Stimulated activated CD8-positive, alpha-beta memory T cell treated with anti-CD3 and anti-CD28 coated beads, Interleukin-12 subunit alpha, Interleukin-12 subunit beta, amount 100 ng/mL, for 1 hour (primary cell): Measurements from ENCODE around the gene CTNNA3.
A peak's percentile ranks its signal among the peaks of the same experiment; 100 is the strongest.
"Not testable (repeated sequence)": the region's sequence is repeated elsewhere in the genome, so short reads cannot be mapped to it uniquely, and the experiment has no call there.

ENCODE experiments used
- DNase-seq: peaks from one replicate; pipeline ENCODE4 v3.0.0-alpha.2; 2020; ENCODE audit warnings: low read depth

The CTNNA3 gene

GRCh38 chr10:67602268-67602950 lies 93.6 kb downstream of the CTNNA3 start:
- DNase-seq, result no peak

GRCh38 chr10:67599597-67599996 lies 96.4 kb downstream of the CTNNA3 start:
- no peak for DNase-seq

DNA sequence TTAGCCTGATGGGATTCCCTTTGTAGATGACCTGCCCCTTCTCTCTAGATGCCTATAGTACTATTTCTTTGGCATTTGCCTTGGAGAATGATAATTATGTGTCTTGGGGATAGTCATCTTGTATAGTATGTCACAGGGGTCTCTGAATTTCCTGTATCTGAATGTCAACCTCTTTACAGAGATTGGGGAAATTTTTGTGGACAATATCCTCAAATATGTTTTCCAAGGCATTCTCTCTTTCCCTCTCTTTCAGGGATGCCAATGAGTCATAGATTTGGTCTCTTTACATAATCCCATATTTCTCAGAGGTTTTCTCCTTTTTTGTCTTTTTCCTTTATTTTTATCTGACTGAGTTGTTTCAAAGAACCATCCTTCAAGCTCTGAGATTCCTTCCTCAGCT lies 99.4 kb downstream of the CTNNA3 start:
- no peak for DNase-seq

DNA sequence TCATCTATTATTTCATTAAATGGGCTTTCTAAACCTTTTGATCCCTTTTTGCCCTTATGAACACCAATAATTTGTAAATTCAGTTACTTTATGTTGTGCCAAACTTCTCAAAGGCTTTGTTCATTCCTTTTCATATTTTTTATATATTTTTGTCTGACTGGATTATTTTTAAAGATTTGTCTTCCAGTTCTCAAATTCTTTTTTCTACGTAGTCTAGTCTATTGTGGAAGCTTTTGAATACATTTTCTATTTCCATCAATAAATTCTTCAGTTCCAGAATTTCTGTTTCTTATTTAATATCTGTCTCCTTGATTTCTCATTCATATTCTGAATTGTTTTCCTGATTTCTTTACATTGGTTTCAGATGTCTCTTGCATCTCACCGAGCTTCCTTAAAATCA lies 108.2 kb downstream of the CTNNA3 start:
- DNase-seq, result no peak

GRCh38 chr10:67575532-67575931 lies 120.5 kb downstream of the CTNNA3 start:
- no peak for DNase-seq

- DNase-seq, result no peak
These were observed 122.5 kb downstream of the CTNNA3 start for GRCh38 chr10:67573484-67573883.

DNA sequence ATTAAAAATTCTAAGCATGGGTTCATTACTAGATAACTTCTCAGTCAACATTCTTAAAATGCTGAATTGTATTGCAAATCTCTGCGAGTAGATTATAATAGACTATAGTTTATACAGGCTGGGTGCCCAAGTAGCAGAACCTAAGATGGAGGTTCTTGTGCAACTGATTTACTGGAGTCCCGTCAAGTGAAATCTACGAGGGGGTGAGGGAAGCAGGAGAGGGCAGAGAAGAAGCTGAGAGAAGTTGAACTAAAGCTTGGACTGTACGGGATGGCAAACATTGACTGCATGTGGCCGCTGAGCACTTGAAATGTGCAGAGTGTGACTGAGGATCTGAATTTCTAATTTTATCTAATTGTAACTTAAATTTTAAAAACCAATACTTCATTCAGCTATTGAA lies 124.5 kb downstream of the CTNNA3 start:
- no peak for DNase-seq

DNA sequence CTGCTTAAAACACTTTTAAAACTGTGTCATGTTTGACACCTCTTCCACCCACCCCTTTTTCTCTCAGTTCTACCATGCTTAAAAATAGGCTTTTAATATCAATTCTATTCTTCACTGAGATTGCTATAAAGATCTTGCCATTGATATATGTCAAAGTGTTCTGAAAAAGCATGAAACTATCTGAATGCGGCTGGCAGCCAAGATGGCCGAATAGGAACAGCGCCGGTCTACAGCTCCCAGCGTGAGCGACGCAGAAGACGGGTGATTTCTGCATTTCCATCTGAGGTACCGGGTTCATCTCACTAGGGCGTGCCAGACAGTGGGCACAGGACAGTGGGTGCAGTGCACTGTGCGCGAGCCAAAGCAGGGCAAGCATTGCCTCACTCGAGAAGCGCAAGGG lies 137.7 kb downstream of the CTNNA3 start:
- DNase-seq, result not testable (repeated sequence)

- DNase-seq, result no peak
These were observed 142.7 kb downstream of the CTNNA3 start for GRCh38 chr10:67553254-67553653.

DNA sequence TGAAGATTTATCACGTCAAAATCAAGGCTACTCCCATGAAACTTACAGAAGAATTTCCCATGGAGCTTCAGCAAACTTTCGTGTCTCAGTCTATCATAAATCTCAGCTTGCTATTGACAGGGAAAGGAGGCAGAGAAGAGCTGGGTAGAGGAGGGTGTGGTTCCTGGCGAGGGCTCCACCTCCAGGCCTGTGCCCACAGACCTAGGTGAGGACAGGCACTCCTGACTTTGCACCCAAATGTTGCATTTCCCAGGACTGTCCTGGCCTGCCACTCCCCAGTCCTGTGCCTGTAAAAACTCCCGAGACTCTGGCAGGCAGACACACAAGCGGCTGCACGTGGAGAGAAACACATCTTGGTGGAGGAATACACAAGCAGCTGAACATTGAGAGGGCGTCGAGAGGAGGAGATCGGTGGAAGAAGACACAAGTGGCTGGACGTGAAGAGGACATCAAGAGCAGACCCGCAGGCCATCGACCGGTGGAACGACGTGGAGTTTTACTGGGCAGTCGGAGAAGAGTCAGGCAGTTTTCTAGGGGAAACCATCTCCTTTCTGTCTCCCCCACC lies 145.1 kb downstream of the CTNNA3 start:
- no peak for DNase-seq

- no peak for DNase-seq
These were observed 145.9 kb downstream of the CTNNA3 start for GRCh38 chr10:67550046-67550445.

DNA sequence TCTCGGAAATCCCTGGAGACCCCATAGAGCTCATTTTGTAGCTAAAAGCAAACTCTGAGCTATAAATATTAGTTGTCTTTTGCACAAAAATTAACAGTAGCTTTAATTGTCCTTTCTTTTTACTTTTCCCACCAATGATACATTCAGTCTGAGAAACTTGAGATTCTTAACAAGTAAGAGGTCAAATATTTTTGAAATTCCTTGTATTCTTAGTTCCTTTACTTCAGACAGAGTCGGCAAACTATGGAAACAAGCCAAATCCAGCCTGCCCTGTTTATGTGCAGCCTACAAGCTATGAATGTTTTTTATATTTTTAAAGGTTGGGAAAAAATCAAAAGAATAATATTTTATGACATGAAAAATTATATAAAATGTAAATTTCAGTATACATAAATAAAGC lies 146.6 kb downstream of the CTNNA3 start:
- DNase-seq, result no peak

GRCh38 chr10:67541411-67541810 lies 154.6 kb downstream of the CTNNA3 start:
- DNase-seq, result no peak

DNA sequence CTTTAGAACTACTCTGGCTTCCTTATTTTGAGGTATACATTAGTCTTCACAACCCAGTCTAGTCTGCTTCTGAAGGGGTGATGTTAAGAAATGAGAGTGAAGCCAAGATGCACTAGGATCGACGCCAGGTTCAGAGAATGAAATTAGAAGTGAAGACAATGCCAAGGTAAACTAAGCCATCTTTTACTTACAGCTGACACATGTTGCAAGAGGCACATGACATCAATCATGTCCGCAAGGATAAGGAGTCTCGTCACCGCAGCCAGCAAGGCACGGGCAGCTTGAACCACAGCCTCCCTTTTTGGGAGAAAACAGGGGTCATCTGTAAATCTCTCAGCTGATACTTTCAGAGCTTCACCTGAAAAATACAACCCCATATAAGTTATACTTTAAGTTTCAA lies 156.7 kb downstream of the CTNNA3 start:
- no peak for DNase-seq

DNA sequence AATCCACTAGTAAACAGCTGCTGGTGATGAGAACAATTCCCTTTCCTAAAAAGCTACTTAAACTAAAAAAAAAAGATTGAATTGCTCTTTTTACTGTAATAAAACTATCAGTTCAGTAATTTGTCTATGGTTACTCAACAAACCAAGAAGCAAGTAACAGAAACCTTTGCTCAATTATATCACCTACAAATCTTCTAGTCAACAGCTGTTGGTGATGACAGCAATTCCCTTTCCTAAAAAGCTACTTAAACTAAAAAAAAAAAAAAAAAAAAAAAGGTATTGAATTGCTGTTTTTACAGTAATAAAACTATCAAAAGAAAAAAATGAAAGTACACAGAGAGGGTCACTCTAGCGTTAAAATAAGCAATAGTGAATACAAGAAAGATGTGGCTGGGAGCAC lies 158.1 kb downstream of the CTNNA3 start:
- DNase-seq, result no peak

- DNase-seq, result no peak
These were observed 162.6 kb downstream of the CTNNA3 start for GRCh38 chr10:67533376-67533775.

GRCh38 chr10:67530990-67531389 lies 165.0 kb downstream of the CTNNA3 start:
- not testable (repeated sequence) for DNase-seq

GRCh38 chr10:67527351-67527750 lies 168.6 kb downstream of the CTNNA3 start:
- no peak for DNase-seq

GRCh38 chr10:67521546-67521945 lies 174.4 kb downstream of the CTNNA3 start:
- no peak for DNase-seq

- DNase-seq, result peak; percentile 4
These were observed 175.0 kb downstream of the CTNNA3 start for GRCh38 chr10:67520924-67521520.

GRCh38 chr10:67519434-67519833 lies 176.6 kb downstream of the CTNNA3 start:
- no peak for DNase-seq

GRCh38 chr10:67518756-67519155 lies 177.2 kb downstream of the CTNNA3 start:
- DNase-seq, result no peak

DNA sequence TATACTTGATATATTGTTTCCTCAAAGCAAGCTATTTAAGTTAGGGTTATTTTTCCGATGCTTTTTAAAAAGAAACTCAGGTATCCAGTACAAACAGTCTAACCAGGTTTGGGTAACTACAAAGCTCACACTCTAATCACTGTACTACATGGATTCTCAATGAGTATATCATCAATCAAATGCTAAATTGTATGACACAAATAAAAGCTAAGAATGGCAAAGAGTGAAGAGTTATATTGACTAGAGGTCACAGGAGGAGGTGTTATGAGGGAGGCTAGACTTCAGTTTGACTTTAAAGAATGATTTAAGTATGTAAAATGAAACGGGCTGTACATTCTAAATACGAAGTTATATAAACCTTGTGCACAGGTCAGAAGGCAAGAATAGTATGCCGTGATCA lies 178.0 kb downstream of the CTNNA3 start:
- no peak for DNase-seq

DNA sequence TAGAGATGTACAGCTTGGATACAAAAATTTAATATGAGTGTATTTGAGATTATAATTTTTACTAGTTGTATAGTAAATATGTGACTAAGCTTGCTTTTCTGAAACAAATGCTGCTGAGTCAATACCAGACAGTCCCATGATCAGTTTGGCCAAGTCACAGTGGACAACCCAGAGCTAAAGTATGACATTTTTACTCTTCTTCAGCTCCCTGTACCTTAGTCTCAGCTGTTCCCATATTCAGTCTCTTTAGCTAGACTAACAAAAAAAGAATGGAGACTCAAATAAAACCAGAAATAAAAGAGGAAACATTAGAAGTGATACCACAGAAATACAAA lies 189.3 kb downstream of the CTNNA3 start:
- DNase-seq, result no peak
